HCT116 (cell line): Measurements from ENCODE around the gene PPM1D. TPM values are rescaled to one million over a fixed set of nuclear protein-coding genes. Genes with fewer than 3 reads are reported as not detected.

Experiments used
- ATAC-seq: fragments of 200-7000 bp; cut with Tn5 transposase; 2 replicates; pipeline ENCODE4 v1.9.1; 2020; ENCODE audit warnings: mild to moderate bottlenecking, moderate library complexity
- BruUV-seq: library from RNA; stranded (reverse); fragments of 400-500 nt; replicated peaks from 2 replicates; lab custom pipeline; 2021; lab: Mats Ljungman, UMichigan
- CTCF ChIA-PET: fragments of 300-600 bp; sonication (Branson Sonifier 250); formaldehyde crosslinking; loops from one replicate; lab custom pipeline; 2021; ENCODE audit warnings: antibody characterized with exemption; lab: Charles Lee
- POLR2A ChIA-PET: fragments of 300-600, 350-600 bp; sonication (Branson Sonifier 250); formaldehyde crosslinking; loops from one replicate; lab custom pipeline; 2021; ENCODE audit warnings: antibody characterized with exemption; lab: Charles Lee
- RAD21 ChIA-PET, 2 experiments: fragments of 300-600 bp; sonication (Branson Sonifier 250); formaldehyde crosslinking; loops; one replicate each; lab custom pipeline; 2023; ENCODE audit warnings: low total read pairs in 2 of 2; ENCODE audit not compliant: uncharacterized antibody in 2 of 2, unreplicated experiment in 2 of 2, low non-redundant PET in 1 of 2; lab: Charles Lee
- DNase-seq: peaks from one replicate; pipeline ENCODE4 v3.0.0-alpha.2; 2010; ENCODE audit warnings: low read depth, low spot score
- H2AFZ ChIP-seq: fragments of 200-600 bp; shearing (Covaris generic), sonication (generic); 2 replicates; pipeline ENCODE4 v1.6.1; 2017; ENCODE audit warnings: low read depth, mixed run types, mixed read lengths, antibody characterized with exemption, low read length; ENCODE audit not compliant: poor library complexity, severe bottlenecking
- H3K27ac ChIP-seq: 2 replicates; pipeline ENCODE4 v1.5.1; 2012; ENCODE audit warnings: low read depth, low read length
- H3K27me3 ChIP-seq: fragments of 200-600 bp; sonication (generic); 2 replicates; pipeline ENCODE4 v1.6.1; 2016; ENCODE audit warnings: mixed run types, low read length, mixed read lengths; ENCODE audit not compliant: insufficient read depth
- H3K36me3 ChIP-seq, 2 experiments: fragments of 200-500 bp in 1 of 2; fragments of 200-600 bp in 1 of 2; sonication (Bioruptor generic) in 1 of 2; sonication (generic) in 1 of 2; 2 replicates each; pipeline versions ENCODE4 v1.5.1 to v1.6.1; 2014 to 2016; ENCODE audit warnings: low read length in 2 of 2, inconsistent platforms in 1 of 2, mixed read lengths in 1 of 2, mixed run types in 1 of 2; ENCODE audit not compliant: insufficient read depth in 2 of 2, control insufficient read depth in 1 of 2
- H3K4me1 ChIP-seq, 2 experiments: fragments of 200-600 bp in 1 of 2; sonication (generic) in 1 of 2; 2 replicates each; pipeline versions ENCODE4 v1.5.1 to v1.6.1; 2012 to 2017; ENCODE audit warnings: low read length in 2 of 2, inconsistent platforms in 1 of 2, mild to moderate bottlenecking in 1 of 2, mixed read lengths in 1 of 2, mixed run types in 1 of 2, moderate library complexity in 1 of 2; ENCODE audit not compliant: insufficient read depth in 2 of 2, control insufficient read depth in 1 of 2
- H3K4me2 ChIP-seq: fragments of 200-600 bp; sonication (generic); 2 replicates; pipeline ENCODE4 v1.6.1; 2017; ENCODE audit warnings: mixed run types, low read length, mixed read lengths
- H3K4me3 ChIP-seq, 2 experiments: fragments of 200-600 bp in 1 of 2; sonication (generic) in 1 of 2; replicated peaks in 1 of 2; 2 replicates each; pipeline ENCODE4 v1.5.1; 2011 to 2016; ENCODE audit warnings: low read length in 2 of 2, control low read depth in 1 of 2, low read depth in 1 of 2, mild to moderate bottlenecking in 1 of 2, mixed read lengths in 1 of 2, mixed run types in 1 of 2
- H3K79me2 ChIP-seq: fragments of 200-600 bp; sonication (generic); 2 replicates; pipeline ENCODE4 v1.6.1; 2017; ENCODE audit warnings: mild to moderate bottlenecking, mixed run types, low read length, moderate library complexity, mixed read lengths; ENCODE audit not compliant: insufficient read depth
- H3K9ac ChIP-seq: fragments of 200-600 bp; sonication (generic); 2 replicates; pipeline ENCODE4 v1.6.1; 2016; ENCODE audit warnings: low read length, mixed read lengths
- H3K9me2 ChIP-seq: fragments of 200-600 bp; sonication (generic), shearing (Covaris generic); 2 replicates; pipeline ENCODE4 v1.6.1; 2017; ENCODE audit warnings: mixed run types, mild to moderate bottlenecking, moderate library complexity; ENCODE audit not compliant: insufficient read depth
- H3K9me3 ChIP-seq, 2 experiments: fragments of 200-500 bp in 1 of 2; fragments of 200-600 bp in 1 of 2; sonication (Bioruptor generic) in 1 of 2; sonication (generic) in 1 of 2; 2 replicates each; pipeline ENCODE4 v1.6.1; 2014 to 2017; ENCODE audit warnings: low read length in 2 of 2, mixed read lengths in 2 of 2, inconsistent platforms in 1 of 2, low read depth in 1 of 2, mild to moderate bottlenecking in 1 of 2, mixed run types in 1 of 2, moderate library complexity in 1 of 2; ENCODE audit not compliant: control insufficient read depth in 1 of 2, insufficient read depth in 1 of 2
- H4K20me1 ChIP-seq: fragments of 200-600 bp; sonication (generic), shearing (Covaris generic); 2 replicates; pipeline ENCODE4 v1.6.1; 2017; ENCODE audit warnings: mixed run types, mild to moderate bottlenecking, moderate library complexity; ENCODE audit not compliant: insufficient read depth
- CBX3 ChIP-seq: IDR thresholded peaks from 2 replicates; pipeline ENCODE4 v1.6.1; 2012; ENCODE audit warnings: low read depth
- CEBPB ChIP-seq: IDR thresholded peaks from 2 replicates; pipeline ENCODE4 v1.6.1; 2012; ENCODE audit warnings: low read depth
- CTCF ChIP-seq, 3 experiments: fragments of 200-600 bp in 1 of 3; sonication (generic) in 1 of 3; IDR thresholded peaks in 2 of 3; conservative IDR thresholded peaks in 1 of 3; 2 replicates each; pipeline ENCODE4 v1.5.1; 2012 to 2017; ENCODE audit warnings: low read depth in 2 of 3, low read length in 2 of 3, antibody characterized with exemption in 1 of 3, borderline replicate concordance in 1 of 3, control low read depth in 1 of 3, mild to moderate bottlenecking in 1 of 3, mixed read lengths in 1 of 3, mixed run types in 1 of 3, moderate library complexity in 1 of 3; ENCODE audit not compliant: insufficient read depth in 1 of 3
- EGR1 ChIP-seq: IDR thresholded peaks from 2 replicates; pipeline ENCODE4 v1.6.1; 2012; ENCODE audit warnings: low read depth
- ELF1 ChIP-seq: IDR thresholded peaks from 2 replicates; pipeline ENCODE4 v1.6.1; 2012; ENCODE audit warnings: low read depth, borderline replicate concordance
- EZH2 ChIP-seq: fragments of 200-600 bp; sonication (generic); IDR thresholded peaks from 2 replicates; pipeline ENCODE4 v1.6.1; 2017; ENCODE audit warnings: antibody characterized with exemption, mixed run types
- EZH2phosphoT487 ChIP-seq: fragments of 200-600 bp; IDR thresholded peaks from 2 replicates; pipeline ENCODE4 v1.6.1; 2018; ENCODE audit warnings: antibody characterized with exemption, borderline replicate concordance
- FOSL1 ChIP-seq: IDR thresholded peaks from 2 replicates; pipeline ENCODE4 v1.6.1; 2012; ENCODE audit warnings: low read depth
- JUND ChIP-seq: IDR thresholded peaks from 2 replicates; pipeline ENCODE4 v1.6.1; 2012
- POLR2AphosphoS5 ChIP-seq: IDR thresholded peaks from 2 replicates; pipeline ENCODE4 v1.6.1; 2011; ENCODE audit warnings: mild to moderate bottlenecking, low read depth, low read length, moderate library complexity
- RAD21 ChIP-seq: IDR thresholded peaks from 2 replicates; pipeline ENCODE4 v1.6.1; 2012; ENCODE audit warnings: low read depth, mild to moderate bottlenecking
- SP1 ChIP-seq: IDR thresholded peaks from 2 replicates; pipeline ENCODE4 v1.6.1; 2012; ENCODE audit warnings: low read depth
- SRF ChIP-seq: IDR thresholded peaks from 2 replicates; pipeline ENCODE4 v1.6.1; 2012; ENCODE audit warnings: low read depth
- ZBTB33 ChIP-seq: IDR thresholded peaks from 2 replicates; pipeline ENCODE4 v1.6.1; 2011; ENCODE audit warnings: mild to moderate bottlenecking, low read length, moderate library complexity; ENCODE audit not compliant: insufficient replicate concordance; ENCODE audit errors: extremely low read depth
- ZFX ChIP-seq: fragments of 450-650 bp; IDR thresholded peaks from 2 replicates; pipeline ENCODE4 v1.6.1; 2017
- intact Hi-C: fragments of 100-400 bp; cut with micrococcal nuclease; formaldehyde crosslinking; loops from 2 replicates; pipeline ENCODE4 v1.10.0; 2022
- total RNA-seq: library from RNA; stranded (reverse); gene quantifications from one replicate; pipeline ENCODE4 v1.2.1, GENCODE V29; 2021; ENCODE audit not compliant: unreplicated experiment

PPM1D gene
- total RNA-seq, 1 experiment from 2014 or later: 29.1 TPM

- TF ChIP-seq RAD21 (no peak), POLR2AphosphoS5 (no peak), ZFX (no peak)
- Histone ChIP-seq H3K27ac (no peak overlapping the region), H3K9me2 (no peaks in the 10 kb centered on the region), H3K4me3 (no peak overlapping the region), H4K20me1 (no peaks in the 10 kb centered on the region), H3K79me2 (no peaks in the 10 kb centered on the region), H3K9ac (no peak overlapping the region), H2AFZ (no peak overlapping the region), H3K4me2 (no peak overlapping the region), H3K27me3 (no peaks in the 10 kb centered on the region), H3K4me1 (no peaks in the 10 kb centered on the region), H3K9me3 (peaks cover 6 to 19% of the 10 kb centered on the region in 2 experiments; a peak in 3 of 4 replicates), H3K36me3 (no peaks in the 10 kb centered on the region)
- RAD21 ChIA-PET: no interaction called here
- CTCF ChIA-PET: interaction anchor here (1.0 kb wide), 1 partner anchor 15 kb away, joined by 3 read pairs; no protein-coding TSS in a partner anchor
- intact Hi-C loops: no loop called here
- no peak for ATAC-seq
- DNase-seq: no peak
- POLR2A ChIA-PET: interaction anchor here (0.6 kb wide), 1 partner anchor 30 kb away, joined by 3 read pairs; no protein-coding TSS in a partner anchor
- BruUV-seq: no TSS peak
Observed at GRCh38 chr17:60554377-60554788, 45.6 kb upstream of the PPM1D start.

GRCh38 chr17:60555786-60556185 lies 44.2 kb upstream of the PPM1D start:
- no peak for ATAC-seq
- POLR2A ChIA-PET: no interaction called here
- intact Hi-C loops: no loop called here
- CTCF ChIA-PET: interaction anchor here (1.7 kb wide), 1 partner anchor 14 kb away, joined by 4 read pairs; no protein-coding TSS in a partner anchor
- RAD21 ChIA-PET: no interaction called here
- H3K9me3 ChIP-seq: peaks cover 6 to 19% of the 10 kb centered on the region in 2 experiments; a peak in 3 of 4 replicates
- no peaks in the 10 kb centered on the region for H3K27me3 ChIP-seq
- no peak overlapping the region for H3K27ac ChIP-seq
- no TSS peak for BruUV-seq
- no peak for TF ChIP-seq EZH2phosphoT487
- TF ChIP-seq SRF: no peak
- TF ChIP-seq EZH2: no peak
- TF ChIP-seq JUND: no peak
- no peak for TF ChIP-seq EGR1
- no peak for TF ChIP-seq SP1
- TF ChIP-seq ELF1: no peak
- no peak for TF ChIP-seq POLR2AphosphoS5
- TF ChIP-seq FOSL1: no peak
- no peak for TF ChIP-seq CTCF (IDR thresholded peaks at IDR 0.05 in 2 of 3, conservative IDR thresholded peaks at IDR 0.05 in 1 of 3; ENCODE audit: borderline replicate concordance in 1 of 3, insufficient read depth in 1 of 3, low read depth in 2 of 3, low read length in 2 of 3)
- TF ChIP-seq CBX3: no peak
- TF ChIP-seq ZBTB33: no peak
- TF ChIP-seq CEBPB: no peak
- TF ChIP-seq, all 23 proteins: peak for 0
- Histone ChIP-seq H3K4me2 (no peak overlapping the region), H2AFZ (no peak overlapping the region), H3K9me2 (no peaks in the 10 kb centered on the region), H3K4me3 (no peak overlapping the region), H3K36me3 (no peaks in the 10 kb centered on the region), H4K20me1 (no peaks in the 10 kb centered on the region), H3K4me1 (no peaks in the 10 kb centered on the region), H3K9ac (no peak overlapping the region), H3K79me2 (no peaks in the 10 kb centered on the region)
- DNase-seq: no peak
